KMS-11 (cell line): ENCODE results near the gene ZNF384.

Source experiments
- H2AFZ ChIP-seq: fragments of 200-600 bp; sonication (generic); 2 replicates; pipeline ENCODE4 v1.6.1; 2016; ENCODE audit warnings: antibody characterized with exemption, mixed run types, low read depth
- H3K27ac ChIP-seq: fragments of 200-600 bp; sonication (generic); 2 replicates; pipeline ENCODE4 v1.6.1; 2016; ENCODE audit warnings: mild to moderate bottlenecking, mixed run types
- H3K27me3 ChIP-seq: fragments of 200-600 bp; sonication (generic); 2 replicates; pipeline ENCODE4 v1.6.1; 2017; ENCODE audit warnings: mild to moderate bottlenecking, low read depth, mixed run types, moderate library complexity; ENCODE audit not compliant: insufficient read depth
- H3K36me3 ChIP-seq: fragments of 200-600 bp; sonication (generic); 2 replicates; pipeline ENCODE4 v1.6.1; 2017; ENCODE audit warnings: mild to moderate bottlenecking, mixed run types; ENCODE audit not compliant: insufficient read depth
- H3K4me1 ChIP-seq: fragments of 200-600 bp; sonication (generic); 2 replicates; pipeline ENCODE4 v1.6.1; 2016; ENCODE audit warnings: mild to moderate bottlenecking, low read depth, mixed run types; ENCODE audit not compliant: poor library complexity, severe bottlenecking
- H3K4me2 ChIP-seq: fragments of 200-600 bp; sonication (generic); 2 replicates; pipeline ENCODE4 v1.7.0; 2016; ENCODE audit warnings: mild to moderate bottlenecking, mixed run types
- H3K4me3 ChIP-seq: fragments of 200-600 bp; sonication (generic); IDR thresholded peaks from 2 replicates; pipeline ENCODE4 v1.6.1; 2017; ENCODE audit warnings: low read depth, low read length, mixed read lengths; ENCODE audit not compliant: insufficient read depth
- H3K79me2 ChIP-seq: fragments of 200-600 bp; sonication (generic); 2 replicates; pipeline ENCODE4 v1.6.1; 2016; ENCODE audit warnings: low read depth, mixed run types; ENCODE audit not compliant: insufficient read depth
- H3K9ac ChIP-seq: fragments of 200-600 bp; sonication (generic); 2 replicates; pipeline ENCODE4 v1.6.1; 2016; ENCODE audit warnings: mild to moderate bottlenecking, mixed run types
- H4K20me1 ChIP-seq: fragments of 200-600 bp; sonication (generic); 2 replicates; pipeline ENCODE4 v1.6.1; 2016; ENCODE audit warnings: mild to moderate bottlenecking, mixed run types; ENCODE audit not compliant: insufficient read depth
- CTCF ChIP-seq: fragments of 200-600 bp; sonication (generic); conservative IDR thresholded peaks from 2 replicates; pipeline ENCODE4 v1.6.1; 2017; ENCODE audit warnings: low read depth, mild to moderate bottlenecking, antibody characterized with exemption, low read length, moderate library complexity, mixed read lengths

Gene ZNF384

GRCh38 chr12:6730169-6730568, 41.0 kb upstream of the ZNF384 start:
- no peak overlapping the region for H3K9ac ChIP-seq
- H3K27ac ChIP-seq = no peak overlapping the region
- no peak for TF ChIP-seq CTCF
- H3K36me3 ChIP-seq = no peaks in the 10 kb centered on the region
- no peaks in the 10 kb centered on the region for H3K27me3 ChIP-seq
- H3K4me1 ChIP-seq = peaks cover 1% of the 10 kb centered on the region
- no peak overlapping the region for H2AFZ ChIP-seq
- H3K4me3 ChIP-seq = no peak overlapping the region
- H3K79me2 ChIP-seq = no peaks in the 10 kb centered on the region
- H4K20me1 ChIP-seq = no peaks in the 10 kb centered on the region
- H3K4me2 ChIP-seq = no peak overlapping the region

- no peak for TF ChIP-seq CTCF
- no peaks in the 10 kb centered on the region for H3K79me2 ChIP-seq
- peaks cover 10% of the 10 kb centered on the region for H3K4me1 ChIP-seq
- H2AFZ ChIP-seq = no peak overlapping the region
- H3K36me3 ChIP-seq = no peaks in the 10 kb centered on the region
- H3K9ac ChIP-seq = no peak overlapping the region
- H3K4me2 ChIP-seq = no peak overlapping the region
- H3K4me3 ChIP-seq = no peak overlapping the region
- H3K27ac ChIP-seq = no peak overlapping the region
- H4K20me1 ChIP-seq = no peaks in the 10 kb centered on the region
- no peaks in the 10 kb centered on the region for H3K27me3 ChIP-seq
These were observed 40.0 kb upstream of the ZNF384 start for GRCh38 chr12:6729186-6729585.

- Histone ChIP-seq H3K4me3 (no peak overlapping the region), H4K20me1 (no peaks in the 10 kb centered on the region), H3K4me1 (peaks cover 15% of the 10 kb centered on the region), H3K9ac (no peak overlapping the region), H3K4me2 (peak overlapping the region; percentile 100), H2AFZ (no peak overlapping the region), H3K79me2 (no peaks in the 10 kb centered on the region), H3K36me3 (no peaks in the 10 kb centered on the region), H3K27me3 (no peaks in the 10 kb centered on the region), H3K27ac (no peak overlapping the region)
- TF ChIP-seq CTCF = no peak
These were observed 36.2 kb upstream of the ZNF384 start for GRCh38 chr12:6725350-6725749.

GRCh38 chr12:6724409-6724797, 35.2 kb upstream of the ZNF384 start:
- H3K9ac ChIP-seq = peak overlapping the region; percentile 76
- peak overlapping the region; percentile 88; the same call in 1 of the 2 replicates for H2AFZ ChIP-seq
- no peaks in the 10 kb centered on the region for H3K36me3 ChIP-seq
- H3K4me2 ChIP-seq = peak overlapping the region; percentile 100
- H3K27me3 ChIP-seq = no peaks in the 10 kb centered on the region
- H3K4me3 ChIP-seq = no peak overlapping the region
- H3K4me1 ChIP-seq = peaks cover 15% of the 10 kb centered on the region
- no peak for TF ChIP-seq CTCF
- no peaks in the 10 kb centered on the region for H3K79me2 ChIP-seq
- no peaks in the 10 kb centered on the region for H4K20me1 ChIP-seq
- peak overlapping the region; percentile 78 for H3K27ac ChIP-seq
